HCT116 (cell line): ENCODE data around the gene RNF113B.

Experiments used
- EGR1 ChIP-seq: IDR thresholded peaks from 2 replicates; pipeline ENCODE4 v1.6.1; 2012; ENCODE audit warnings: low read depth
- ELF1 ChIP-seq: IDR thresholded peaks from 2 replicates; pipeline ENCODE4 v1.6.1; 2012; ENCODE audit warnings: low read depth, borderline replicate concordance
- POLR2A ChIP-seq: IDR thresholded peaks from 2 replicates; pipeline ENCODE4 v1.7.0; 2011; ENCODE audit warnings: borderline replicate concordance; ENCODE audit not compliant: insufficient read depth, insufficient read length; ENCODE audit errors: extremely low read depth
- POLR2AphosphoS5 ChIP-seq: IDR thresholded peaks from 2 replicates; pipeline ENCODE4 v1.6.1; 2011; ENCODE audit warnings: mild to moderate bottlenecking, low read depth, low read length, moderate library complexity
- RAD21 ChIP-seq: IDR thresholded peaks from 2 replicates; pipeline ENCODE4 v1.6.1; 2012; ENCODE audit warnings: low read depth, mild to moderate bottlenecking
- TF ChIP-seq, protein P1 (sequence below), 3 experiments: fragments of 200-600 bp in 1 of 3; sonication (generic) in 1 of 3; IDR thresholded peaks in 2 of 3; conservative IDR thresholded peaks in 1 of 3; 2 replicates each; pipeline ENCODE4 v1.5.1; 2012 to 2017; ENCODE audit warnings: low read depth in 2 of 3, low read length in 2 of 3, antibody characterized with exemption in 1 of 3, borderline replicate concordance in 1 of 3, control low read depth in 1 of 3, mild to moderate bottlenecking in 1 of 3, mixed read lengths in 1 of 3, mixed run types in 1 of 3, moderate library complexity in 1 of 3; ENCODE audit not compliant: insufficient read depth in 1 of 3
- TF ChIP-seq, protein P2 (sequence below): IDR thresholded peaks from 2 replicates; pipeline ENCODE4 v1.6.1; 2012; ENCODE audit warnings: low read depth

DNA sequence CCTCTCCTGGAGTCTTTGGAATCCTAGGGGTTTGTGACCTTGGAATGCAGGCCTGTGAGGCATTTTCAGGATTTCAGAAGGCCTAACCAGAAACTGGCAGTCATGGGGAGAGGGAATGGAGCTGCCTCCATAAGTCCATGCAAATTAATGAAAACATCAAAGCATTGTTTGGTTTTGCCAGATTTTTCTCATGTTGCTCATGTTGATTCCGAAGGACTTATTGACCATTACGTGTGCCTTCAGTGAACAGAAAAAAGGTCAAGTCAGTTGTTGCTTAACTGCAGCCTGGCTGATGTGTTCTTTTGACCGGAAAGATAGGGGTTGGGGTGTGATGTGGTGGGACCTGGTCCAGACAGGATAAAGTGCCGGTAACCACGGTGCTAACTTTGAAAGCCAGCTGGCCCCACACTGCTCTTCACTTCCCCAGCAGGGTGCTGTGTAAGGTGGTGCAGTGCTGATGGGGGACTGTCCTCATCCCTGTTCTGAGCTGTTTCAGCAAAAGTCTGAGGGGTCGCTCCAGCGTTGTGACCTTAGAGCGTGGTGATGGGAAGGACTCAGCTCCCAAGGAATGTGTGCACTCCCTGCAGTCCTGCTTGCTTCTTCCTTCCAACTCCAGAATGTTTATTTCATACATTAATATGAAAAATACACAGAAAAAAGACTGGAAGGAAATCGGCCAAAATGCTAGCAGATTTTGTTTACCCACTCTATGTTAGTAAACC is 3.5 kb downstream of the RNF113B start:
- TF ChIP-seq EGR1 (no peak), POLR2A (no peak), RAD21 (no peak), ELF1 (no peak), POLR2AphosphoS5 (no peak)
- TF ChIP-seq, protein P1, sequence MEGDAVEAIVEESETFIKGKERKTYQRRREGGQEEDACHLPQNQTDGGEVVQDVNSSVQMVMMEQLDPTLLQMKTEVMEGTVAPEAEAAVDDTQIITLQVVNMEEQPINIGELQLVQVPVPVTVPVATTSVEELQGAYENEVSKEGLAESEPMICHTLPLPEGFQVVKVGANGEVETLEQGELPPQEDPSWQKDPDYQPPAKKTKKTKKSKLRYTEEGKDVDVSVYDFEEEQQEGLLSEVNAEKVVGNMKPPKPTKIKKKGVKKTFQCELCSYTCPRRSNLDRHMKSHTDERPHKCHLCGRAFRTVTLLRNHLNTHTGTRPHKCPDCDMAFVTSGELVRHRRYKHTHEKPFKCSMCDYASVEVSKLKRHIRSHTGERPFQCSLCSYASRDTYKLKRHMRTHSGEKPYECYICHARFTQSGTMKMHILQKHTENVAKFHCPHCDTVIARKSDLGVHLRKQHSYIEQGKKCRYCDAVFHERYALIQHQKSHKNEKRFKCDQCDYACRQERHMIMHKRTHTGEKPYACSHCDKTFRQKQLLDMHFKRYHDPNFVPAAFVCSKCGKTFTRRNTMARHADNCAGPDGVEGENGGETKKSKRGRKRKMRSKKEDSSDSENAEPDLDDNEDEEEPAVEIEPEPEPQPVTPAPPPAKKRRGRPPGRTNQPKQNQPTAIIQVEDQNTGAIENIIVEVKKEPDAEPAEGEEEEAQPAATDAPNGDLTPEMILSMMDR (IDR thresholded peaks at IDR 0.05 in 2 of 3, conservative IDR thresholded peaks at IDR 0.05 in 1 of 3; ENCODE audit: borderline replicate concordance in 1 of 3, insufficient read depth in 1 of 3, low read depth in 2 of 3, low read length in 2 of 3) = no peak
- TF ChIP-seq, protein P2, sequence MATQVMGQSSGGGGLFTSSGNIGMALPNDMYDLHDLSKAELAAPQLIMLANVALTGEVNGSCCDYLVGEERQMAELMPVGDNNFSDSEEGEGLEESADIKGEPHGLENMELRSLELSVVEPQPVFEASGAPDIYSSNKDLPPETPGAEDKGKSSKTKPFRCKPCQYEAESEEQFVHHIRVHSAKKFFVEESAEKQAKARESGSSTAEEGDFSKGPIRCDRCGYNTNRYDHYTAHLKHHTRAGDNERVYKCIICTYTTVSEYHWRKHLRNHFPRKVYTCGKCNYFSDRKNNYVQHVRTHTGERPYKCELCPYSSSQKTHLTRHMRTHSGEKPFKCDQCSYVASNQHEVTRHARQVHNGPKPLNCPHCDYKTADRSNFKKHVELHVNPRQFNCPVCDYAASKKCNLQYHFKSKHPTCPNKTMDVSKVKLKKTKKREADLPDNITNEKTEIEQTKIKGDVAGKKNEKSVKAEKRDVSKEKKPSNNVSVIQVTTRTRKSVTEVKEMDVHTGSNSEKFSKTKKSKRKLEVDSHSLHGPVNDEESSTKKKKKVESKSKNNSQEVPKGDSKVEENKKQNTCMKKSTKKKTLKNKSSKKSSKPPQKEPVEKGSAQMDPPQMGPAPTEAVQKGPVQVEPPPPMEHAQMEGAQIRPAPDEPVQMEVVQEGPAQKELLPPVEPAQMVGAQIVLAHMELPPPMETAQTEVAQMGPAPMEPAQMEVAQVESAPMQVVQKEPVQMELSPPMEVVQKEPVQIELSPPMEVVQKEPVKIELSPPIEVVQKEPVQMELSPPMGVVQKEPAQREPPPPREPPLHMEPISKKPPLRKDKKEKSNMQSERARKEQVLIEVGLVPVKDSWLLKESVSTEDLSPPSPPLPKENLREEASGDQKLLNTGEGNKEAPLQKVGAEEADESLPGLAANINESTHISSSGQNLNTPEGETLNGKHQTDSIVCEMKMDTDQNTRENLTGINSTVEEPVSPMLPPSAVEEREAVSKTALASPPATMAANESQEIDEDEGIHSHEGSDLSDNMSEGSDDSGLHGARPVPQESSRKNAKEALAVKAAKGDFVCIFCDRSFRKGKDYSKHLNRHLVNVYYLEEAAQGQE = no peak
